Gastrocnemius medialis (tissue), 4 donors: ENCODE measurements around the gene RDH5.

Source experiments
- CTCF ChIP-seq, 5 experiments: fragments of 450-650 bp in 3 of 5; fragments of 200-600 bp in 2 of 5; sonication (generic) in 2 of 5; IDR thresholded peaks in 4 of 5; conservative IDR thresholded peaks in 1 of 5; 1 replicate in 4 of 5; 2 replicates in 1 of 5; pipeline ENCODE4 v1.5.1; 2016 to 2019; ENCODE audit warnings: antibody characterized with exemption in 5 of 5, mild to moderate bottlenecking in 3 of 5, moderate library complexity in 3 of 5
- POLR2A ChIP-seq, 2 donors: fragments of 450-650 bp; IDR thresholded peaks; one replicate each; pipeline ENCODE4 v1.6.1; 2017; ENCODE audit warnings: antibody characterized with exemption in 2 of 2, mild to moderate bottlenecking in 2 of 2, moderate library complexity in 2 of 2

- TF ChIP-seq POLR2A (IDR thresholded peaks at IDR 0.05) (no peak), CTCF (IDR thresholded peaks at IDR 0.05 in 4 of 5, conservative IDR thresholded peaks at IDR 0.05 in 1 of 5) (no peak)
Observed at GRCh38 chr12:55719371-55719770, 822 bp upstream of the RDH5 start.
